GM21717 (cell line): ENCODE data around the gene LYRM1.
A peak's percentile ranks its signal among the peaks of the same experiment; 100 is the strongest.
"Not testable (repeated sequence)": the region's sequence is repeated elsewhere in the genome, so short reads cannot be mapped to it uniquely, and the experiment has no call there.

Experiments used
- ATAC-seq: cut with Tn5 transposase; IDR thresholded peaks from one replicate; pipeline ENCODE4 v1.9.1; 2021; ENCODE audit warnings: mild to moderate bottlenecking, moderate library complexity; ENCODE audit not compliant: unreplicated experiment

Gene LYRM1

GRCh38 chr16:20900299-20901067, at the start of gene LYRM1, which contains the start of gene DCUN1D3:
TSS of gene LYRM1 (plus strand) at chr16:20900771. CDS start at chr16:20915556, 14,785 bp downstream.
TSS of gene DCUN1D3 (minus strand) at chr16:20900358. CDS start at chr16:20862538, 37,820 bp downstream.
- peak; percentile 70 for ATAC-seq

GRCh38 chr16:20850981-20851380, 49.6 kb upstream of the LYRM1 start:
- no peak for ATAC-seq

GRCh38 chr16:20851601-20852000, 49.0 kb upstream of the LYRM1 start:
- ATAC-seq = no peak

- no peak for ATAC-seq
Observed at GRCh38 chr16:20853143-20853542, 47.4 kb upstream of the LYRM1 start.

GRCh38 chr16:20853981-20854620, 46.5 kb upstream of the LYRM1 start:
- no peak for ATAC-seq

- no peak for ATAC-seq
Observed at GRCh38 chr16:20854963-20855362, 45.6 kb upstream of the LYRM1 start.

GRCh38 chr16:20857281-20857680, 43.3 kb upstream of the LYRM1 start:
- no peak for ATAC-seq

GRCh38 chr16:20859229-20859628, 41.3 kb upstream of the LYRM1 start:
- no peak for ATAC-seq

GRCh38 chr16:20859699-20860098, 40.9 kb upstream of the LYRM1 start:
- no peak for ATAC-seq

- no peak for ATAC-seq
Observed at GRCh38 chr16:20860361-20860760, 40.2 kb upstream of the LYRM1 start.

- not testable (repeated sequence) for ATAC-seq
Observed at GRCh38 chr16:20860995-20861394, 39.6 kb upstream of the LYRM1 start.

GRCh38 chr16:20862162-20862960, 38.2 kb upstream of the LYRM1 start:
- no peak for ATAC-seq

- not testable (repeated sequence) for ATAC-seq
Observed at GRCh38 chr16:20864376-20864775, 36.2 kb upstream of the LYRM1 start.

- ATAC-seq = peak; percentile 72
Observed at GRCh38 chr16:20865420-20866131, 35.0 kb upstream of the LYRM1 start.

- ATAC-seq = no peak
Observed at GRCh38 chr16:20866145-20866772, 34.3 kb upstream of the LYRM1 start.

- ATAC-seq = no peak
Observed at GRCh38 chr16:20866801-20867200, 33.8 kb upstream of the LYRM1 start.

- ATAC-seq = no peak
Observed at GRCh38 chr16:20867585-20867984, 33.0 kb upstream of the LYRM1 start.

- no peak for ATAC-seq
Observed at GRCh38 chr16:20868890-20869289, 31.7 kb upstream of the LYRM1 start.

GRCh38 chr16:20870122-20870820, 30.3 kb upstream of the LYRM1 start:
- no peak for ATAC-seq

- ATAC-seq = no peak
Observed at GRCh38 chr16:20871258-20871657, 29.3 kb upstream of the LYRM1 start.
